ENCODE data around the gene COL27A1.

DNA sequence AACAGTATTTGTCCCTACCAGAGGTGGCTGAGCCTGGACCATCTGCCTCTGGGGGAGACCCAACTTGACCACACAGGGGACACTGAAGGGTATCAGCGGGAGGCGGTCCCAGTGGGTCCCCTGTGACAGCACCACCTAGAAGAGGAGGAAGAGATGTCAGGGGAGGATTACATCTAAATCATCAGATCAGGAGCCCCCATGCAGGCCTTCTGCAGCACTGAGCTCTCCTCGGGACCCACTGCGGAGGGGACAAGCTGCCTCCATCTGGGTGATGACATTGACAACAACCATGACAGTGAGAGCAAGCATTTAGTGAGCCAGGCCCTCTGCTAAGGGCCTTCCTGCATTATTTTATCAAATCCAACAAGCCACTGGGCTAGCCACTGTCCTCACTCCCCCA lies 186.7 kb downstream of the COL27A1 start:
- no peak for TF ChIP-seq EZH2 (IDR thresholded peaks at IDR 0.05; ENCODE audit: borderline replicate concordance, low read length)
- TF ChIP-seq, protein P1, sequence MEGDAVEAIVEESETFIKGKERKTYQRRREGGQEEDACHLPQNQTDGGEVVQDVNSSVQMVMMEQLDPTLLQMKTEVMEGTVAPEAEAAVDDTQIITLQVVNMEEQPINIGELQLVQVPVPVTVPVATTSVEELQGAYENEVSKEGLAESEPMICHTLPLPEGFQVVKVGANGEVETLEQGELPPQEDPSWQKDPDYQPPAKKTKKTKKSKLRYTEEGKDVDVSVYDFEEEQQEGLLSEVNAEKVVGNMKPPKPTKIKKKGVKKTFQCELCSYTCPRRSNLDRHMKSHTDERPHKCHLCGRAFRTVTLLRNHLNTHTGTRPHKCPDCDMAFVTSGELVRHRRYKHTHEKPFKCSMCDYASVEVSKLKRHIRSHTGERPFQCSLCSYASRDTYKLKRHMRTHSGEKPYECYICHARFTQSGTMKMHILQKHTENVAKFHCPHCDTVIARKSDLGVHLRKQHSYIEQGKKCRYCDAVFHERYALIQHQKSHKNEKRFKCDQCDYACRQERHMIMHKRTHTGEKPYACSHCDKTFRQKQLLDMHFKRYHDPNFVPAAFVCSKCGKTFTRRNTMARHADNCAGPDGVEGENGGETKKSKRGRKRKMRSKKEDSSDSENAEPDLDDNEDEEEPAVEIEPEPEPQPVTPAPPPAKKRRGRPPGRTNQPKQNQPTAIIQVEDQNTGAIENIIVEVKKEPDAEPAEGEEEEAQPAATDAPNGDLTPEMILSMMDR (IDR thresholded peaks at IDR 0.05; ENCODE audit: low read length), result no peak

All from OCI-LY1 (cell line).